CD4-positive, alpha-beta T cell (primary cell): ENCODE data around the gene PIAS1. TPM values are rescaled to one million over a fixed set of nuclear protein-coding genes. Genes with fewer than 3 reads are reported as not detected.

ENCODE experiments used
- ATAC-seq: fragments of 200-7000 bp; cut with Tn5 transposase; one replicate; pipeline ENCODE4 v1.10.0; 2022; ENCODE audit warnings: mild to moderate bottlenecking; ENCODE audit not compliant: poor library complexity
- CTCF ChIA-PET: fragments of 350-600 bp; sonication (Branson Sonifier 250); formaldehyde crosslinking; loops from one replicate; lab custom pipeline; 2021; ENCODE audit warnings: antibody characterized with exemption, inconsistent platforms; lab: Charles Lee
- POLR2A ChIA-PET: fragments of 350-600 bp; sonication (Branson Sonifier 250); formaldehyde crosslinking; loops from one replicate; lab custom pipeline; 2021; ENCODE audit warnings: antibody characterized with exemption, inconsistent platforms; lab: Charles Lee
- DNase-seq, 14 experiments: peaks; one replicate each; pipeline ENCODE4 v3.0.0-alpha.2; 2013 to 2020; ENCODE audit warnings: mixed read lengths in 2 of 14
- H3K27ac ChIP-seq, 2 donors: one replicate each; pipeline versions ENCODE4 v1.5.1 to v1.7.0; 2013; ENCODE audit warnings: low read length in 2 of 2, low read depth in 1 of 2, mild to moderate bottlenecking in 1 of 2
- H3K27me3 ChIP-seq, 2 experiments: 1 replicate in 1 of 2; 2 replicates in 1 of 2; pipeline versions ENCODE4 v1.6.1 to v1.7.0; 2013; ENCODE audit warnings: low read length in 2 of 2, control low read depth in 1 of 2, mild to moderate bottlenecking in 1 of 2, moderate library complexity in 1 of 2; ENCODE audit not compliant: insufficient read depth in 2 of 2, control insufficient read depth in 1 of 2
- H3K36me3 ChIP-seq: one replicate; pipeline ENCODE4 v1.6.1; 2013; ENCODE audit warnings: low read length, control low read depth; ENCODE audit not compliant: insufficient read depth
- H3K4me1 ChIP-seq: one replicate; pipeline ENCODE4 v1.6.1; 2013; ENCODE audit warnings: low read length, control low read depth; ENCODE audit not compliant: insufficient read depth
- H3K4me3 ChIP-seq: one replicate; pipeline ENCODE4 v1.5.1; 2013; ENCODE audit warnings: mild to moderate bottlenecking, low read length, moderate library complexity
- H3K9me3 ChIP-seq, 2 experiments: 1 replicate in 1 of 2; 2 replicates in 1 of 2; pipeline versions ENCODE4 v1.6.1 to v1.7.0; 2013; ENCODE audit warnings: low read length in 2 of 2, mild to moderate bottlenecking in 2 of 2, control low read depth in 1 of 2, moderate library complexity in 1 of 2; ENCODE audit not compliant: control insufficient read depth in 1 of 2, insufficient read depth in 1 of 2
- H3K27ac Mint-ChIP-seq: one replicate; pipeline ENCODE4 v1.8.0; 2020; ENCODE audit warnings: mixed read lengths
- H3K27me3 Mint-ChIP-seq: one replicate; pipeline ENCODE4 v1.8.0; 2021; ENCODE audit warnings: mixed read lengths
- H3K36me3 Mint-ChIP-seq: one replicate; pipeline ENCODE4 v1.8.0; 2021; ENCODE audit warnings: low read depth, mixed read lengths
- H3K4me1 Mint-ChIP-seq: one replicate; pipeline ENCODE4 v1.8.0; 2021; ENCODE audit warnings: low read depth, mixed read lengths
- H3K4me3 Mint-ChIP-seq: one replicate; pipeline ENCODE4 v1.8.0; 2020; ENCODE audit warnings: mild to moderate bottlenecking, mixed read lengths
- H3K9me3 Mint-ChIP-seq: one replicate; pipeline ENCODE4 v1.8.0; 2020; ENCODE audit warnings: mixed read lengths
- CTCF ChIP-seq: fragments of 200-600 bp; IDR thresholded peaks from one replicate; pipeline ENCODE4 v1.8.0; 2022; ENCODE audit warnings: antibody characterized with exemption, mild to moderate bottlenecking
- intact Hi-C, 2 experiments: fragments of 100-400 bp; cut with DNase I in 1 of 2; cut with micrococcal nuclease in 1 of 2; formaldehyde crosslinking; loops; one replicate each; pipeline versions ENCODE4 v1.15.1 to v1.9.0; 2023 to 2025; cut with DNase I, micrococcal nuclease
- total RNA-seq, 174 experiments: library from RNA in 2 of 174; stranded (reverse) in 2 of 174; gene quantifications; one replicate each; pipeline ENCODE4 v1.2.3 and lab custom pipeline; 2021 to 2026

Gene PIAS1
- total RNA-seq, 2 experiments from 2014 or later: 73.1 to 74.8 TPM

- H3K27me3 Mint-ChIP-seq: no peaks in the 10 kb centered on the region
- peaks cover 3% of the 10 kb centered on the region for H3K36me3 ChIP-seq
- intact Hi-C loops: loop anchor here in 1 of 2 experiments (5.0 kb wide), 1 partner anchor 56 kb away; no protein-coding TSS in a partner anchor
Measured at GRCh38 chr15:68113273-68113672, 59.2 kb downstream of the PIAS1 start.

GRCh38 chr15:68113751-68114150, 59.6 kb downstream of the PIAS1 start:
- no peaks in the 10 kb centered on the region for H3K9me3 Mint-ChIP-seq
- Histone ChIP-seq H3K9me3 (no peaks in the 10 kb centered on the region), H3K4me1 (peaks cover 3% of the 10 kb centered on the region), H3K27me3 (no peaks in the 10 kb centered on the region), H3K4me3 (no peak overlapping the region), H3K27ac (no peak overlapping the region), H3K36me3 (no peaks in the 10 kb centered on the region)
- intact Hi-C loops: loop anchor here in 1 of 2 experiments (5.0 kb wide), 1 partner anchor 56 kb away; no protein-coding TSS in a partner anchor
- peak overlapping the region; percentile 23 for H3K27ac Mint-ChIP-seq
- H3K36me3 Mint-ChIP-seq: peaks cover 23% of the 10 kb centered on the region
- POLR2A ChIA-PET: interaction anchor here (0.6 to 4.3 kb wide), 2 partner anchors 16 to 58 kb away, joined by 3 to 32 read pairs; partner anchors contain the start of gene PIAS1
- peaks cover 83% of the 10 kb centered on the region for H3K4me1 Mint-ChIP-seq
- CTCF ChIA-PET: no interaction called here
- H3K27me3 Mint-ChIP-seq: no peaks in the 10 kb centered on the region
- peak overlapping the region; percentile 54 for H3K4me3 Mint-ChIP-seq
- ATAC-seq (no peak), DNase-seq (no peak)
- no peak for TF ChIP-seq CTCF

More at GRCh38 chr15:68113273-68113672, 59.2 kb downstream of the PIAS1 start:
- Histone ChIP-seq H3K4me1 (peaks cover 3% of the 10 kb centered on the region), H3K9me3 (no peaks in the 10 kb centered on the region), H3K27me3 (no peaks in the 10 kb centered on the region), H3K27ac (no peak overlapping the region), H3K4me3 (no peak overlapping the region)
- POLR2A ChIA-PET: interaction anchor here (0.6 to 4.3 kb wide), 2 partner anchors 31 to 58 kb away, joined by 5 to 32 read pairs; partner anchors contain the start of gene PIAS1
- Mint-ChIP-seq H3K4me3 (peak overlapping the region; percentile 54), H3K27ac (peak overlapping the region; percentile 23), H3K9me3 (no peaks in the 10 kb centered on the region), H3K4me1 (peaks cover 84% of the 10 kb centered on the region), H3K36me3 (peaks cover 23% of the 10 kb centered on the region)
- TF ChIP-seq CTCF: no peak
- ATAC-seq (no peak), DNase-seq (no peak)
- CTCF ChIA-PET: interaction anchor here (1.2 kb wide), 1 partner anchor 21 kb away, joined by 3 read pairs; no protein-coding TSS in a partner anchor

- no peaks in the 10 kb centered on the region for H3K36me3 ChIP-seq
- intact Hi-C loops: loop anchor here in 1 of 2 experiments (5.0 kb wide), 1 partner anchor 57 kb away; no protein-coding TSS in a partner anchor
- peak overlapping the region; percentile 3 for H3K27ac Mint-ChIP-seq
- no peaks in the 10 kb centered on the region for H3K9me3 Mint-ChIP-seq
- ChIA-PET CTCF (no interaction called here), POLR2A (interaction anchor here (0.6 to 4.3 kb wide), 4 partner anchors 15 to 232 kb away, joined by 3 to 32 read pairs (median 3); partner anchors contain the start of gene PIAS1)
- TF ChIP-seq CTCF: no peak
- H3K9me3 ChIP-seq: no peaks in the 10 kb centered on the region
- ATAC-seq (peak; percentile 49), DNase-seq (peak in 3 of 14 experiments; percentile 13 to 41 (median 18))
- no peaks in the 10 kb centered on the region for H3K27me3 Mint-ChIP-seq
- peaks cover 80% of the 10 kb centered on the region for H3K4me1 Mint-ChIP-seq
- H3K27me3 ChIP-seq: no peaks in the 10 kb centered on the region
- H3K4me3 Mint-ChIP-seq: peak overlapping the region; percentile 71
- peaks cover 3% of the 10 kb centered on the region for H3K4me1 ChIP-seq
- H3K4me3 ChIP-seq: peak overlapping the region; percentile 18
- peaks cover 21% of the 10 kb centered on the region for H3K36me3 Mint-ChIP-seq
- no peak overlapping the region for H3K27ac ChIP-seq
Measured at GRCh38 chr15:68114356-68114755, 60.2 kb downstream of the PIAS1 start.
